ENCODE data around the gene CARS2. TPM values are rescaled to one million over a fixed set of nuclear protein-coding genes. Genes with fewer than 3 reads are reported as not detected.

CARS2 gene
- total RNA-seq, 1 donor from 2014 or later = 101 TPM

- peaks cover 7% of the 10 kb centered on the region for H3K36me3 Mint-ChIP-seq (ENCODE audit: low read depth)
- H3K9me3 Mint-ChIP-seq = no peaks in the 10 kb centered on the region
- DNase-seq = no peak
- H3K27me3 Mint-ChIP-seq = no peaks in the 10 kb centered on the region
- no peak overlapping the region for H3K27ac Mint-ChIP-seq
- intact Hi-C loops (cut with micrococcal nuclease) = no loop called here
- H3K4me1 Mint-ChIP-seq = peaks cover 1% of the 10 kb centered on the region
- no peak overlapping the region for H3K4me3 Mint-ChIP-seq
Observed at GRCh38 chr13:110648146-110648819, 57.6 kb downstream of the CARS2 start.

- H3K36me3 Mint-ChIP-seq (ENCODE audit: low read depth) = peaks cover 14% of the 10 kb centered on the region
- no peaks in the 10 kb centered on the region for H3K9me3 Mint-ChIP-seq
- no peaks in the 10 kb centered on the region for H3K4me1 Mint-ChIP-seq
- H3K27ac Mint-ChIP-seq = no peak overlapping the region
- no peak for DNase-seq
- intact Hi-C loops (cut with micrococcal nuclease) = no loop called here
- H3K27me3 Mint-ChIP-seq = no peaks in the 10 kb centered on the region
- H3K4me3 Mint-ChIP-seq = no peak overlapping the region
Observed at GRCh38 chr13:110647365-110647737, 58.6 kb downstream of the CARS2 start.

DNA sequence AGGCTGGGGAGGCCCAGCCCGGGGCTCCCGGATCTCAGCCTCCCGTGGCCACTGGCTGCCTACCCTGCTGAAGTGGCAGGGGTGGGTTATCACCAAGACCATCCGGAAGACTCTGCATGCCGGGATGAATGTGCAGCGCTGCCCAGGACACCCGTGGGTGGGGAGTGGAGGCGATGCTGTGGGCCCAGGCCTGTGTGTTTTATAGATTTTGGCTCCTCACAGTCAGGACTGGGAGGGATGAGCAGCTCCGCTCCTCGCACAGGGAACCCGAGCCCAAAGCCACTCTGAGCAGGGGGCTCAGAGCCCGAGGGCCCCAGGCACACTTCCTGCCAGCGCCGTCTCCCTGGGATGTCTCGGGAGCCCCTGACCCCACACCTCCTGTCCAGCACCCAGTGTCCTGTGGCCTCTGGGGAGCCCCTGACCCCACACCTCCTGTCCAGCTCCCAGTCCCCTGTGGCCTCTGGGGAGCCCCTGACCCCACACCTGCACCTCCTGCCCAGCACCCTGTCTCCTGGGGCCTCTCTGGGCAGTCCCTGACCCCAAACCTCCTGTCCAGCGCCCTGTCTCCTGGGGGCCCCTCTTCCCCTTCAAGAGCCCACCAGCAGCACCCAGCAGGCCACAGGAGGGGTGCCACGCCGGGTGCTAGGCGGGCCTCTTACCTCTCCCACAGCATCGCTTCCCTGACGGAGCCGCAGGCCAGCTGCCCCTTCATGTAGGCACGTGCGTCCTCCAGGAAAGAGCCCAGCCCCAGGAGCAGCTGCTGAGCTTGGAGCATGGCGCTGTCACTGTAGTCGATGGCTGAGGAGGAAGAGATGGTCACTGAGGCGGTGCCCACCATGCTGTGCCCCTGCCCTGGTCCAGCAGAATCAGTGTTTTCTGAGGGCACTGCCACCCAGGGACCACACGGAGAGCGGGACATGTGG is 59.2 kb downstream of the CARS2 start:
- Mint-ChIP-seq H3K9me3 (no peaks in the 10 kb centered on the region), H3K27ac (no peak overlapping the region), H3K4me3 (no peak overlapping the region), H3K27me3 (no peaks in the 10 kb centered on the region), H3K36me3 (ENCODE audit: low read depth) (peaks cover 15% of the 10 kb centered on the region), H3K4me1 (no peaks in the 10 kb centered on the region)
- no peak for DNase-seq
- intact Hi-C loops (cut with micrococcal nuclease) = no loop called here

- Mint-ChIP-seq H3K36me3 (ENCODE audit: low read depth) (peaks cover 12% of the 10 kb centered on the region), H3K4me3 (no peak overlapping the region), H3K4me1 (no peaks in the 10 kb centered on the region), H3K9me3 (no peaks in the 10 kb centered on the region), H3K27me3 (no peaks in the 10 kb centered on the region), H3K27ac (no peak overlapping the region)
- intact Hi-C loops (cut with micrococcal nuclease) = no loop called here
- no peak for DNase-seq
Observed at GRCh38 chr13:110645750-110646149, 60.2 kb downstream of the CARS2 start.

DNA sequence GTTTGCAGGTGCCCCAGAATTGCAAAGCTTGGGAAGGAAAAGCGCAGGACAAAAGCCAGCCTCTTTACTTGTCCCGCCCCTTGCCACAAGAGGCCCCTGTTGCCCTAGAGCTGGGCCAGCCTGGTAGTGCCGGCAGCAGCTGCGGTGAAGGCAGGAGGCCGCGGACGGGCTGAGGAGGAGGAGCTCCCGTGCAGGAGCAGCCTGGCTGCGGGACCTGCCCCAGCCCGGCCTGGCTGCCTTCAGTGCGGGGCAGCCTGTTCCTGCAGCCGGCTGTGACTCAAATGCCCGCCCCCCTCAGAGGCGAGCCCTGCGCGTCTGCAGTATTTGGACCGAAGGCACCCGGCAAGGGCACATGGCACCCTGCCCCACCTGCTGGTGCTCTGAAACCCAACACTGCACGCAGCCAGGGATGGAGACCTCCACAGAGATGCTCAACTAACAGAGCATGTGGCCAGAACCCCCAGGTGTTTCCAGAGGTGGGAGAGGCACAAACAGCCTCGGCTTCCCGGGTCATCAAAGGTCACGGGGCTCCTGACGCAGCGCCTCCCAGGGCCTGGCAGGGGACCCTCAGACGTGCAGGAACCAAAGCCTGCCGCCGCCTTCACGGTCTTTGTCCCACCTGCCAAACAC is 60.9 kb downstream of the CARS2 start:
- Mint-ChIP-seq H3K27ac (no peak overlapping the region), H3K36me3 (ENCODE audit: low read depth) (peaks cover 17% of the 10 kb centered on the region), H3K27me3 (no peaks in the 10 kb centered on the region), H3K4me1 (no peaks in the 10 kb centered on the region), H3K4me3 (no peak overlapping the region), H3K9me3 (no peaks in the 10 kb centered on the region)
- peak; percentile 78 for DNase-seq
- intact Hi-C loops (cut with micrococcal nuclease) = no loop called here

GRCh38 chr13:110643768-110644421 is 62.0 kb downstream of the CARS2 start:
- Mint-ChIP-seq H3K4me3 (no peak overlapping the region), H3K9me3 (no peaks in the 10 kb centered on the region), H3K4me1 (no peaks in the 10 kb centered on the region), H3K27me3 (no peaks in the 10 kb centered on the region), H3K27ac (no peak overlapping the region), H3K36me3 (ENCODE audit: low read depth) (peaks cover 18% of the 10 kb centered on the region)
- intact Hi-C loops (cut with micrococcal nuclease) = no loop called here
- no peak for DNase-seq

GRCh38 chr13:110643324-110643723 is 62.6 kb downstream of the CARS2 start:
- Mint-ChIP-seq H3K9me3 (no peaks in the 10 kb centered on the region), H3K4me3 (no peak overlapping the region), H3K27me3 (no peaks in the 10 kb centered on the region), H3K36me3 (ENCODE audit: low read depth) (peaks cover 24% of the 10 kb centered on the region), H3K27ac (no peak overlapping the region), H3K4me1 (no peaks in the 10 kb centered on the region)
- DNase-seq = no peak
- intact Hi-C loops (cut with micrococcal nuclease) = no loop called here

GRCh38 chr13:110642291-110642981 is 63.5 kb downstream of the CARS2 start:
- Mint-ChIP-seq H3K4me1 (no peaks in the 10 kb centered on the region), H3K4me3 (no peak overlapping the region), H3K27ac (no peak overlapping the region), H3K9me3 (no peaks in the 10 kb centered on the region), H3K36me3 (ENCODE audit: low read depth) (peaks cover 26% of the 10 kb centered on the region), H3K27me3 (no peaks in the 10 kb centered on the region)
- intact Hi-C loops (cut with micrococcal nuclease) = no loop called here
- DNase-seq = no peak

- no peaks in the 10 kb centered on the region for H3K4me1 Mint-ChIP-seq
- H3K9me3 Mint-ChIP-seq = no peaks in the 10 kb centered on the region
- H3K4me3 Mint-ChIP-seq = no peak overlapping the region
- intact Hi-C loops (cut with micrococcal nuclease) = no loop called here
- H3K27ac Mint-ChIP-seq = no peak overlapping the region
- H3K36me3 Mint-ChIP-seq (ENCODE audit: low read depth) = peaks cover 28% of the 10 kb centered on the region
- DNase-seq = no peak
- no peaks in the 10 kb centered on the region for H3K27me3 Mint-ChIP-seq
Observed at GRCh38 chr13:110641055-110642015, 64.6 kb downstream of the CARS2 start.

DNA sequence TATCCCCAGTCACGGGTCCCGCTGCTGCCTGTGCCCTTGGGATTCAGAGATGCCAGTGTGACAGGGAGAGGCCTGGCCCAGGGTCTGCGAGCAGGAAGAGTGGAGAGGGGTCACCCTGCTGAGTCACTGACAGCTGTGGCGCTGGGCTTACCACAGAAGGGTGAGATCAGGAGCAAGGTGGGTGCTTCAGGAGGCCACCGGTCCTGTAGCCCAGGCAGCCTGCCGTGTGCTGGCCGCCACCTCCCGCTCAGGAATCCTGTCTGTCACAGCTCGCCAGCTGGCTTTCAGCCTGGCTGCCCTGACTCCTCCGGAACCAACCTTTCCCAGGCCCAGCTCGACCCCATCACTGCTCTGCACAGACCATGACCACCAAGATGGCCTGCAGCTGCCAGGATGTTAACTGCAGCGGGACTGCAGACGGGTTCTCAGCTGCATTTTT is 65.3 kb downstream of the CARS2 start:
- H3K9me3 Mint-ChIP-seq = no peaks in the 10 kb centered on the region
- intact Hi-C loops (cut with micrococcal nuclease) = no loop called here
- H3K4me3 Mint-ChIP-seq = no peak overlapping the region
- H3K27me3 Mint-ChIP-seq = no peaks in the 10 kb centered on the region
- no peak for DNase-seq
- H3K36me3 Mint-ChIP-seq (ENCODE audit: low read depth) = peaks cover 34% of the 10 kb centered on the region
- H3K27ac Mint-ChIP-seq = no peak overlapping the region
- H3K4me1 Mint-ChIP-seq = no peaks in the 10 kb centered on the region

- Mint-ChIP-seq H3K27ac (no peak overlapping the region), H3K36me3 (ENCODE audit: low read depth) (peaks cover 38% of the 10 kb centered on the region), H3K27me3 (no peaks in the 10 kb centered on the region), H3K9me3 (no peaks in the 10 kb centered on the region), H3K4me1 (no peaks in the 10 kb centered on the region), H3K4me3 (no peak overlapping the region)
- no peak for DNase-seq
- intact Hi-C loops (cut with micrococcal nuclease) = no loop called here
Observed at GRCh38 chr13:110639935-110640334, 66.0 kb downstream of the CARS2 start.

- no peaks in the 10 kb centered on the region for H3K9me3 Mint-ChIP-seq
- DNase-seq = no peak
- no peak overlapping the region for H3K27ac Mint-ChIP-seq
- H3K4me3 Mint-ChIP-seq = no peak overlapping the region
- peaks cover 43% of the 10 kb centered on the region for H3K36me3 Mint-ChIP-seq (ENCODE audit: low read depth)
- H3K4me1 Mint-ChIP-seq = no peaks in the 10 kb centered on the region
- no peaks in the 10 kb centered on the region for H3K27me3 Mint-ChIP-seq
- intact Hi-C loops (cut with micrococcal nuclease) = no loop called here
Observed at GRCh38 chr13:110638814-110639806, 66.8 kb downstream of the CARS2 start.

Measured in activated CD4-positive, alpha-beta T cell treated with anti-CD3 and anti-CD28 coated beads, Interleukin-2, amount 10 ng/mL, durations not matched to agents 24 days and 14 days (primary cell).